ENCODE results near the gene AP2A2. TPM values are rescaled to one million over a fixed set of nuclear protein-coding genes. Genes with fewer than 3 reads are reported as not detected.

The AP2A2 gene
- total and polyA plus RNA-seq, 2 of the 4 experiments (the other 2 are of a cell fraction) = 19.9 to 49.0 TPM

GRCh38 chr11:1055990-1056771 lies 130.5 kb downstream of the AP2A2 start:
- Histone ChIP-seq H3K56ac (ENCODE audit: extremely low read depth, insufficient read depth, low read length) (no peak overlapping the region), H4K91ac (ENCODE audit: insufficient read depth, low read depth, low read length) (no peak overlapping the region), H3K27ac (ENCODE audit: insufficient read depth, low read length) (peak overlapping the region; percentile 4; the same call in 1 of the 2 replicates), H2AK5ac (ENCODE audit: low read depth, low read length) (0 out of 2 replicates have a peak overlapping the region, but pooled peaks have one; percentile 26), H3K9ac (ENCODE audit: low read depth, low read length) (no peak overlapping the region), H3K4me2 (ENCODE audit: low read depth, low read length) (0 out of 2 replicates have a peak overlapping the region, but pooled peaks have one; percentile 6), H3K27me3 (ENCODE audit: control insufficient read depth, insufficient read depth, low read length) (peaks cover 3% of the 10 kb centered on the region; the same call in 1 of the 2 replicates), H2BK15ac (ENCODE audit: low read depth, low read length) (no peak overlapping the region), H2BK20ac (ENCODE audit: low read depth, low read length) (no peak overlapping the region), H4K8ac (ENCODE audit: low read depth in 2 of 2, low read length in 2 of 2) (no peak overlapping the region), H2BK5ac (ENCODE audit: low read depth, low read length, poor library complexity, severe bottlenecking) (no peak overlapping the region), H3K9me3 (ENCODE audit: control insufficient read depth, insufficient read depth, low read length) (no peaks in the 10 kb centered on the region), H2AK9ac (replicated peaks; ENCODE audit: low read depth, low read length, poor library complexity) (no peak overlapping the region), H3K4me3 (ENCODE audit: insufficient read depth, low read depth, low read length) (no peak overlapping the region), H3K18ac (ENCODE audit: low read depth, low read length) (no peak overlapping the region; the same call in 1 of the 2 replicates), H3K4me1 (ENCODE audit: control insufficient read depth, insufficient read depth, low read length) (peaks cover 12% of the 10 kb centered on the region), H3K4ac (ENCODE audit: low read depth, low read length) (no peak overlapping the region), H3K36me3 (ENCODE audit: control insufficient read depth, insufficient read depth, low read length) (no peaks in the 10 kb centered on the region), H3K23ac (ENCODE audit: low read depth, low read length) (no peak overlapping the region), H3K14ac (replicated peaks; ENCODE audit: low read depth, low read length) (no peak overlapping the region), H4K20me1 (ENCODE audit: insufficient read depth, low read length) (no peaks in the 10 kb centered on the region), H3K79me1 (ENCODE audit: low read depth in 1 of 2, low read length in 2 of 2) (no peaks in the 10 kb centered on the region), H2BK120ac (ENCODE audit: low read depth, low read length) (no peak overlapping the region), H2AFZ (replicated peaks; ENCODE audit: low read length, poor library complexity) (peak overlapping the region; percentile 63), H3K9me1 (ENCODE audit: insufficient read depth, low read length) (no peaks in the 10 kb centered on the region), H4K5ac (ENCODE audit: low read depth, low read length) (no peak overlapping the region)
- BruUV-seq (replicated peaks) = no TSS peak
- in situ Hi-C loops (cut with MboI; ENCODE audit: low sequenced_read_pairs) (no loop called here), dilution Hi-C loops (cut with HindIII; ENCODE audit: low sequenced_read_pairs, unreplicated experiment) (no loop called here), intact Hi-C loops (cut with micrococcal nuclease) (loop anchor here (10.0 kb wide), 1 partner anchor 211 kb away; the partner anchor contains the start of genes POLR2L and TSPAN4)
- WGBS, 2 experiments (ENCODE audit: extremely low coverage in 2 of 2, insufficient read length in 1 of 2) = 65% methylated on average over 19 of the region's 46 CpGs; no CpG with 5 or more reads in 1 of the 2 experiments
- TF ChIP-seq RFX5 (IDR thresholded peaks at IDR 0.05; ENCODE audit: low read depth, low read length) (no peak), MAFK (IDR thresholded peaks at IDR 0.05; ENCODE audit: low read depth, low read length) (no peak), MXI1 (IDR thresholded peaks at IDR 0.05; ENCODE audit: borderline replicate concordance, low read depth, low read length) (no peak), FOS (IDR thresholded peaks at IDR 0.05; ENCODE audit: low read depth, low read length) (no peak)
- POLR2A ChIA-PET (ENCODE audit: unreplicated experiment) = no interaction called here
- no peak; the same call in 1 of the 2 replicates for ATAC-seq (ENCODE audit: low read depth)
- DNase-seq = no peak
- CTCF ChIA-PET = no interaction called here

All from IMR-90 (cell line).